DMS53 treated with DMSO at 0.1 percent for 48 hours (cell line): ENCODE results near the gene C4orf54.

Source experiments
- DNase-seq: peaks from one replicate; lab custom pipeline; 2025; ENCODE audit not compliant: unreplicated experiment; lab: John Stamatoyannopoulos, UW

Gene C4orf54

DNA sequence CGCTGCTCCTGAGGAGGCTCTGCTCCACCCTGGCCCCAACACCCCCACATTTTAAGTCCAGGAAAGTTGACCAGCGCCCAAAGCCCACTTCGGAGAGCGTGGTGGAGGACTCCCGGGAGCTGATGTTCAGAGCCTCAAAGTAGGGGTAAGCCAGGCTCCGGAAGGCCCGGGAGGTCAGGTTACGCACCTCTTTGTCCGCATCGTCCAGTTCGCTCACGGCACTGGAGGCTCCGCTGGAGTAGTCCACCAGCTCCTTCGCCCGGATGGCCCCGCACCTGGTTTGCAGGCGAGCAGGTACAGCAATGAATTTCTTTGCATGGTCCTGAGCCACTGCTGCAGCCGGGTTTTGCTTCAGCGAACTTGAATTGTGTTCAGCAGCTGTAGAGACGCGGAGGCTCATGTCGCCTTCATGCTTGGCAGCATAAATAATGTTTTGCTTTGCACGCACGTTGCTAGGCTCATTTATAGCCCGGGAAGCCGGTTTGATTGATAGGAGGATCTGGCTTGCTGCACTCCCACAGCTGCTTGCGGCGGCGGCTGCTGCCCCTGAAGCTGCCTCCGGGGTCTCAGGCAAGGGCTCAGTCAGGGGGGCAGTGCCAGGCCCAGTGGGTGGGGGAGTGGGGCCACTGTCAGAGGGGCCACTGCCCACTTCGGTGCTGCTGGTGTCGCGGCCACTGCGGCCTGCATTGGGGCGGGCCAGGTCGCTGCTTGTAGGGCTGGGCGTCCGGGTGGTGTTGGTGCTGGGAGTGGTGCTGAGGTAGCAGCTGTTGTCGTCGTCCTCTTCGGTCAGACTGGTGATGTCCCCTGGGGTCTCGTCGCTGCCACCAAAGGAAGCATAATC is 4.8 kb downstream of the C4orf54 start:
- peak; percentile 33 for DNase-seq

DNA sequence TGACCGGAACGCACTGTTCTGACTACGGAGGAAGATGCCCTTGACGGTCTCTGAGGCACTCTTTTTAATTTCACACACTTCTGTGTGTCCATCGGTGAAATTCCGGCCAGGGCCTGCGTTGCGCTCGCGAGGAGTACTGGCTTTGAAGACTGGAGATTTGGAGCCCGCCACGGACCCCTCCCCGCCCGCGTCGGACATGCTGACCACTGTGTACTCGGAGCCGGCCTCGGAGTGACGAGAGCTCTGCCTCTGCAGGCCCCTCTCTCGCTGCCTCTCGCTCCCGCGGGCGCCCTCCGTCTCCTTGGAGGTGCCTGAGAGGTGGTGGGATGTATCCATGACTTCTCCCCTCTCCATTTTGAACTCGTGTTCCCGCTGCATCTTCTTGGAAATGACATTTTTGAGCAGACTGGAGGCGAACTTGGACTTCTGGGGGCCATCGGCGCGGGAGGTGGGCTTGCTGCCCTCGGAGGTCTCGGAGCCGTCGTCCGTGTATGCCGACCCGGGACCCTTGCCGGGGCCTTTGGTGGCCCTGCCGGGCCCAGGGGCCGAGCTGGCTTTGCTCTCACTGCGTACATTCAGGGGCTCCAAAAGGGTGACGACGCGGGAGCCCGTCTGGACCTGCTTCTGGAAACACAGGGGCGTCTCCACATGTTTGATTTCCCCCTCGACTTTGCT is 5.7 kb downstream of the C4orf54 start:
- DNase-seq = no peak

DNA sequence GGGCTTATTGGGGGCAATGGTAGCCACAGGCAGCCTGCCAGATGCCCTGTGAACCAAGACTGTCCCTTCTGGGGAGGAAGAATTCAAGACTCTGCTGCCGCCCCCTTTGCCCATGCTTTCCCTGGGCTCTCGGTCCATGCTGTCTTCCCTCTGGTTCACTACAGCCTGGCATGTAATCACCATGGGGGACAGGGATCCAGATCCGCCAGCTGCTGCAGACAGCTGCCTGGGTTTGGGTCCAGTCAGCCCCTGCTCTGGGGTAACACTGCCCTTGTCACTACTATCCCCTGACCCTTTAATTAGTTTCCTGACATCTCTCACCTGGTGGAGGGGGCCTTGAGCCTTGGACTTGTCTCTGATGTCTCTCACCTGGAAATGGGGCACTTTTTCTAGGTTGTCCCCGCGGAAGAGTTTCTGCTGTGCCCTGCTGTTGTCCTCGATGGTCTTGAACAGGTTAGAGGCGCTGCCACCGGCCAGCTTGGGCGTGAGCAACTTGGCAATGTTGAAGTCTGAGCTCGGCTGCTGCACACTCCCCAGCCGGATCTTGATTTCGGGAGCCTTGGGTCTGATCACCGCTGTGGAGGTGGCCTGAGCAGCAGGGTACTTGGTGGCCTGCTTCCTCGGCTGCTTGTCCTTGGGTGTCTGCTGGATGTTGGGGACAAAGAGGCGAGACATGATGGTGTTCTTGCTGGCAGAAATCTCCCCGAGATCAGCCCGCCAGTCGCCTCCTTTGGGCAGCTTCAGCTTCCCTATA is 6.4 kb downstream of the C4orf54 start:
- DNase-seq = no peak

DNA sequence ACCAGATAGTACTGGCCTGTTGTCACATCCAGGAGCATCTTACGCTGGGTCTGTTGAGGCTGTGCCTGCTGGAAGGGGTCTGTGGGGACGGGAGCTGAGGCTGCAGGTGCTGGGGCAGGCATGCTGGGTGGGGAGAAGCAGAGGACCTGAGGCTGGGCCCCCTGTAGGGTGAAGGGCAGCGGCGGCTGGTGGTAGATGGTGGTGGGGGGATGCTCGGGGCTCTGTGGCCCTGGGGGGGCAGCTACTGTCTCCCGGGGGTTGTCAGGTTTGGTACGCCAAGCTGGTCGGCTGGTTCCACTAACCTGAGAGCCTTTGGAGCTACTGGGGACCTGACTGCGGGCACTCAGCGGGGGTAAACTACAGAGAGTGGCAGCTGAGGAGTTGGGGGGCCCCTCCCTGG is 7.8 kb downstream of the C4orf54 start:
- no peak for DNase-seq

DNA sequence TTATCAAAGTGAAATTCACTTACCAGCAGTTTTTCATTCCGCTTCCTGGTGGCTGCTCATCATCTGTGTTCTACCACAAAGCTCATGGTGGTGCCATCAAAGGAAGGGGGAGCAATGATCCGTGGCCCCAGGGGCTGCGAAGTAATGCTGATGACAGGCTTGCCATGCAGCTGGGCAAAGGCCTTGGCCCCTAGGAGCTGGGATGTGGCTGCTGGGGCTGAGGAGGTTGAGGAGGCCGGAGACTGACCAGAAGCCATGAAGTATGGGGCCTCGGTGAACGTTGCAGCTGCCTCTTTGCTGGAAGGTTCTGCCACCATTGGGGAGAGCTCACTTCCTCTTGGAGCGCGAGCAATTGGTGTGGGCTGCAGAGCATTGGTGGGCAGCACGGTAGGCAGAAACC is 8.4 kb downstream of the C4orf54 start:
- DNase-seq = no peak

DNA sequence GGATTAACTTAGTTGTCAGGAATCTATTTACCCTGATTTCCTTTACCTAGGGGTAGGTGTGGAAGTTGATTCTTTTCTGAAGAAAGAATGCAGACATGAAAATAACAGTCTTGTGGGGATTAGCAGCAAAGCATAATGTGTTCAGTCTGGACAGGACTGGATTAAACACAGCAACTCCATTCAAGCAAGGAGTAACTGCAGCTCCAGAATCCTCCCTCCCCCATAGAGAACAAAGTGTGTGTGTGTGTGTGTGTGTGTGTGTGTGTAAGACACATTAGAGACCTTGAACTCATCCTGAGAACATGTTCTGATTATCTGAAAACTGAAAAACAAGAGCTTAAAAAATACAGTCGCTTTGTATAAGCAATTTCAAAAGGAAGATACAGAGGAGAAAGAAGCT is 9.3 kb downstream of the C4orf54 start:
- no peak for DNase-seq

DNA sequence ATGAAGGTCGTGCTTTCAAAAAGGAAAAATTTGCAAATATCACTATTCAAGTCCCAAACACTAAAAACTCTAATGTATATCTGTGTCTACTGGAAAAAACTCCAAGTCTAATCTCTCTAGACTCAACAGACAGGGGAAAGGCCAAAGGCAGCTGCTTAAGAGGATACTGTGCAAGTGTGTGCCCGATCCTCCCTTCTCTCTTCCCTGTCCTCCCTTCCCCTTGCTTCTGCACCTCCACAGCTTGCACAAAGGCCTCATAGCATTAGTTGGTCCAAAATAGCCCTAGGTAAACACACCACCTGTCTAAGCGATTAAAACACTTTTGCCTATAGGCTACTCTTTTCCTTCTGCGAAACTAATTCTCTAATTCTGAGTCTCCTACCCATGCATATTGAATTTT is 10.6 kb downstream of the C4orf54 start:
- no peak for DNase-seq

DNA sequence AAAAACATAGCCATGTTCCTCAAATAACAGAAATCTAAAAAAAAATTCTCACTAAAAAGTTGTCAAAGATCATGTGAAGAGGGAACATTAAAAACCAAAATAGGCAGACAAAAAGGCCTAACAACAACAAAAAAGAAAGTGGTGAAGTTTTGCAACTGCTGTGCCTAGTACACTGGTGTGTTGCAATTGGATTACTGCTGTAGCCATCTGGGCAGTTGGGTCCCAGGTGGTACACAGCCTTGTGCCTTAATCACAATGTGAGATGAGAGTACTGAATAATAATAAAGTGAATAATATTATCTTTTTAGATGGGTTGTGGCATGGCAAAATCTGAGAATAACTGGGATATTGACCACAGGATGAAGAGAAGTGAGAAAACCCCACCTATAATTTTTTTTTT is 12.0 kb downstream of the C4orf54 start:
- DNase-seq = no peak

DNA sequence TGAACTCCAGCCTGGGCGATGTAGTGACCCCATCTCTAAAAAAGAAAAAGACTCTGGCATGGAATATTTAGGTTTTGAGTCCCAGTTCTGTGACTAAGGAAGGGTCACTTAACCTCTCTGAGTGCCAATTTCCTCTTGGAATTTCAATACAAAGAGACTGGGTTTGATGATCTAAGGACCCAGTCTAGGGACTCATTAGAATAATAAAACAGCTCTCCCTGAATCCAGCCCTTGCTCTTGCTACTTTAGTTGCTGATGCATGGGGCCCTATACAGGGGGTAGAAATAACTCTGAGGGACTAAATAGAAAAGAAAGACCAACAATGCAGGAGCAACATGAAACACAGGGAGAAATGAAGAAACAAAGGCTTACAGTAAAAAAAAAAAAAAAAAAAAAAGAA is 12.6 kb downstream of the C4orf54 start:
- DNase-seq = no peak

DNA sequence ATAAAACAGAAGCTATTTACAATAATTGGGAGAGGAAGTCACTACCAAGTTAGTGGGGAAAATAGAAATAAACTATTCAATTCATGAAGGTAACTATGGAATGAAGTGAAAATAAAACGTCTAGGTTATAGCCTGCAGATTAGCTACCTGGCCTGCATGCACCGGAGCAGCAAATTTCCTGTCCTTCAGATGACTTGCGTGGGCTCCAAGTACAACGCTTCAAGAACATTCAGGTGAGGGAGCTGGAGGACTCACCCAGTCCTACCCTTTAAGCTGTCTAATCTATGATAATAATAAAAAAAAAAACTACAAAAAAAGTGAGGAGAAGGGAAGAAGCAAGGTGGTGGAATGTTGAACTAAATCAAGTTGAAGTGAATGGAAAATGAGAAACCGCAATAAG is 13.2 kb downstream of the C4orf54 start:
- DNase-seq = no peak

DNA sequence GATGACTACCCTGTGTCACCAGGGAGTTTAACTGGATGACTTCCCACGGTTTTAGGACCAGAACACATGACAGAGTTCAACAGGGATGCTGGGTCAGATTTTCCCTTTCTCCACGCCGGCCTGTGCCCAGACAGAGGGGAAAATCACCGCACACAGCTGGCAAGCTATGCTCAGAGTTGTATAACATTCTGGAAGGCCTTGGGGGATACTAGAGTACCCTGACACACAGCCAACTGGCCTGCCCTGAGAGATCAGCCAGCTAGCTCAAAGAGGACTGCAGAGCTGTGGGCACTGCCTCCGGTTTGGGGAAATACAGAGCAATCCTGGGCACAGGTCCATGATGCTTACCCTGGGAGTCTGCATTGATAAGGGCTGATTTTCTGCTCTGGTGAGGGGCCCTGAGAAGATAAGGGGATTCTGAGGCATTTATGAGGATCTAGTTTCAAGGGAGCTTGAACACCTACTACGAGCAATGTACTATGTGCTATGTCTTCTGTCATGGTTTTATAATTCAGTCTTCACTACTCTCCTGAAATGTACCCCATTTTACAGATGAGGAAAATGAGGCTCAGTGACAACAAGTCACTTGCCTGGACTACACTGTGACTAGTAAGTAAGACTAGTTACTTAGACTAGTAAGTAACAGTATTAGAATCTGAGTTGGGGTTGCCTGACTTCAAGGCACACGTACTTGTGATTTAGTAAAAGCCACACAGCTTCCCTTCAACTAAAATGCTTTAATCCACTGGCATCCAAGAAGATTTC is 14.7 kb downstream of the C4orf54 start:
- DNase-seq = no peak

DNA sequence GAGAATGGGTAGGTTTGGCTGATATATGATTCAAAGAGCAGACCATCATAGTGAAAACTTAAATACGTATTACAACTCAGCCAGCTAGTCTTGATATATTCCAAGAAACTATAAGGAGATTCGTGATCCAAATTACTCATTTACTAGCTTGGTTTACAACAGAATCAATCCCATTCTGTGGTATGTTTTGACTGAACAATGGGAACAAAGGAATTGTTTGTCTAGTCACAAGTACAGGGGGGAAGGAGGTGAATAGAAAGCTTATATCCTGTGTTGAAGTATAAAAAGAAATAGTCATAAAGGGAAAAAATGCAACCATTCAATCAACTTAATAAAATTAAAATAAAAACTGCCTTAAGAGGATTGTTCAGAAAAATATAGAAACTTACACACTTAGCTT is 17.0 kb downstream of the C4orf54 start:
- peak; percentile 18 for DNase-seq

DNA sequence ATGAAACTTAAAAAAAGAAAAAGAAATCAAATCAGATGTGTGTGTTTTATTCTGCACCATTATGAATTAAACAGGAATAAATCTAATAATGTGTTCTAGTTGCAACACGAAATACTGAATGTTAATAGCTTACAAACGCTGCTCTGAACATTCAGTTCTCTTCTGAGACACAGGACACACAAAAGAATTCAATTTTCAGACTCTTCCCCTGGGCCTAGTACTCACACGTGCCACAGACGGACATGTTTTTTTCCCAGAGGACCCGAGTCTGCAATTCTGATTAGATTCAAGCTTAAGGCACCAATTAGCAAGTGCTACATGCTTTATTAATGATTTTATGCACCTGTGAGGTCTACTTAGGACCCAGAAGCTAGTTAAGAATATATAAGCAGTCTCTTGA is 20.5 kb downstream of the C4orf54 start:
- DNase-seq = no peak

DNA sequence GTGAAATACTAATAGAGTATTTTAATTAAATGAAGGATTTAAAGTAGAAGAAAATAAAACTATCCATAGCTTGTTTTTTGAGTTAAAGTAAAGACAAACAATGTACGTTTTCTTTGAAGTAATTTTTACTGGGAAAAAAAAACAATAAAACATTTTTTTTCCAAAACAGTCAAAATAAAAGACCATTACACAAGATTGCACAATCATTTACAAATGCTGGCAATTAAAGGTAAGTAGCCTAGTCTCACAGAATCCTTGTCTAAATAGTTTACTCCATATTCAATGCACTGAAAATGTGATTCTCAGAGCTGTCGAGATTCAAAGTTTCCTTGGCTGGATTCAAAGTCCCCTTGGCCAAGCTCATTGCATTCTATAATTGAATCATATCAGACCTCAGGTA is 21.2 kb downstream of the C4orf54 start:
- DNase-seq = no peak

DNA sequence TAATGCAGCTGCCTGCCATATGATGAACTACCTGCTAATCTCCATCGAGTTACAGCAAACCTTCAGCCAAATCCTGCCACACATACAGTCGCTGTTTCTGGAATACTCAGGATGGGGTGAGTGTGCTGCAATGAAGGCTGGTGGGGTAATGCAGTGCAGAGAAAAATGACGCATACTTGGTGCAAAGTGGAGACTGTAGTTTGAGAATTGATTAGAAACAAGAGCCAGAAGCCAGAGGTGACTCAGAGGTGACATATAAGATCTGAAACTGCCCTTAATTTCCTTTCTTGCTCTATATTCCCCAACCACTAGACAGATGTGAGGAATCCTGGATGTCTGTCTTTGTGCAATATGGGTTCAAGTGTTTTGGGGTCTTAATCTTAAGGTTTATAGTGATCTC is 22.0 kb downstream of the C4orf54 start:
- DNase-seq = no peak

DNA sequence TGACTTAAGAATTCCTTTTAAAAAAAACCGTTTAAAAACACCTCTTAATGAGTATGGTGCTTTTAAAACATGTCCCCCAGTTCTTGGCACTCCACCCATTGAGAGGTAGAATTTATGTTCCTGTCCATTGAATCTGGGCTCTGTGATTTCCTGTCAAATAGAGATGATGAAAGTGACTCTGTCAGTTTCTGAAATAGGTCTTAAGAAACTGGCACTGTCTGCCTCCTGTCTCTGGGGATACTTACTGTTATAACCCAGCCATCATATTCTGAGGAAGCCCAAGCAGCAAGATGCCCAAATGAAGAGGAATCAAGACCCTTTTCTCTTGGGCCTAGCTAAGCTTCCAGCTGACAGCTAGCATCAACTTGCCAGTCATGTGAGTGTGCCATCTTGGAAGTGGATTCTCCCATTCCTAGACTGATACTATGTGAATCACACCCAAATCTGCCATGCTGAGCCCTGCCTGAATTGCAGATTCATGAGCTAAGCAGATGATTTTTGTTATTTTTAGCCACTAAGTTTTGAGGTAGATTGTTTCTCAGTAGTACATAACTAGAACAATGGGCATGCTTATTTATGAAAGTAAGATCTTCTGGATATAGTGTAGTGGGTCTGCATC is 22.8 kb downstream of the C4orf54 start:
- no peak for DNase-seq

DNA sequence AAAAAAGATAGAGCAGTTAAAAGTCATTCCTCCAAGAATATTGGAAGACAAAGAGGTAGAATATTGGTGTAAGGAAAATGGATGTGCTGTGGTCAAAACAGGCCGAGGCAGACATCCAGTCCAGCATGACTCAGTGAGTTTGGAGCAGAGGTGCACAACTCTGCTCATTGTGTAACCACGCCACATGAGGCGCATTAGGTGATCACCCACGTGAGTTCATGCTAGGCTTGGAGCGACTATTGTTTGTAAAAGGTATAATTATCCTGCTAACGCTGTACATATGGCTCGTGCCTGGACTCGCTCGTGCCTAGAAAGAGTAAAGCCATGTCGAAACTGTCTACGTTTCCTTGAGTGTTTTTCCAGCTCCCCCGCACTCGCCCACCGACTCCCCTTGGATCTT is 23.9 kb downstream of the C4orf54 start:
- DNase-seq = no peak

DNA sequence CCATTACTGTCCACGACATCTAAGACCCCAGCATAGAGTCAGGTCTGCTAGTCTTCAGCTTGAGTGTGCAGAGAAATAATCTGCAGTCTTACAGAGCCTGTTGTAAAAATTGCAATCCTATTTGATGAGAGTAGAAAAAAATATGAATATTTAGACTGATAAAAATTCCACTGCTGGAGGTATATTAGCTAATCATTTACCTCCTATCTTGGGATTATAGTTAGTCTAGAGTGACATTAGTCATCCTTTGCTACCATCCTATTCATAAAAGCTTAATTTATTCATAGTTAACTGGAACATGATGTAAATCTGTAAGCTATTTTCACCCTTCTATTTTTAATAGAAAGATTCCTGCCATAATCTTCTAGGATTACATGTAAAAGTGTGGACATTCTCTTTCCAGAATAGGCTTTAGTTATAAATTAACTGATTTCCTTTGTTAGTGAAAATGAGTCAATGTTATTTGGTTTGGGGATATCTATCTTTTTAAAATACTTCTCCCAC is 26.7 kb downstream of the C4orf54 start:
- DNase-seq = no peak

DNA sequence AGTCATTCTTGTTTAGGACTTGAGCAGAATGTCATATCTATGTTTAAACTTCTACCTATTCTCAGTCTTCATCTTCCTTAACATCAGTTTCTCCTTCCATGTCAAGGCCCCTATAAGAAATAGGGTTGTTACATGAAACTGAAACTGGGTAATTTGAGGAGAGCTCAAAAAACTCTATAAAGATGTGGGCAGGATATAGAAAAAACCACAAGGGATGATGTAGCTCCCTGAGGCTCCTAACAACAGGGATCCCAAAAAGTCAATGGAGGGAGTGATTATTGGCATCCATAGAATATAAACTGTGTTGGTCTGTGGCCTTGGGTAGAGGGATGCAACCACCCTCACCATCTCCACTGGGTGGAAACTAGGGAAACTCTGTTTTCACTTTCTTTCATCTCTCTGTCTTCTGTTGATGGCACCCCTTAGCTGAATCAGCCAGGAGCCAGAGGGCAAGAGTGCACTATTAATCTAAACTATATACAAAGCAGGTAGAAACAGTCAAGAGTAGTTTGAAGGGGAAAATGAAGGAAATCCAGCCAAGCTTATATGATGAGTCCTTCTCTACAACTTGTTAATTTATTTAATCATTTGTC is 27.6 kb downstream of the C4orf54 start:
- no peak for DNase-seq

DNA sequence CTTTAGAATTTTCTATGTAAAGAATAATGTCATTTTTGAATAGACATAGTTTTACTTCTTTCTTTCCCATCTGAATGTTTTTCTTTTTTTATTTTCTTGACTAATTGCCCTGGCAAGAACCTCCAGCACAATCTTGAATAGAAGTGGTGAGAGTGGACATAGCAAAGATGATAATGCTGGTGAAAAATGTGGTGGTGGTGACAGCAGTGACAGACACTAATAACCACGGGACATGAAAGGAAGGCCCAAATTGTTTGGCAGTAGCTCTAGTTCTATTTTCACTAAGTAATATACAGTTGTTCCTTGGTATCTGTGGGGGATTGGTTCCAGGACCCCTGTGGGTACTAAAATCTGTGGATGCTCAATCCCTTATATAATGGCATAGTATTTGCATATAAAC is 29.6 kb downstream of the C4orf54 start:
- no peak for DNase-seq
